WI38 (cell line): ENCODE measurements around the gene HACD1.

Experiments used
- H3K4me3 ChIP-seq: 2 replicates; pipeline ENCODE4 v1.5.1; 2011; ENCODE audit warnings: low read depth, mild to moderate bottlenecking, control low read depth, low read length
- CTCF ChIP-seq: IDR thresholded peaks from 2 replicates; pipeline ENCODE4 v1.5.1; 2012; ENCODE audit warnings: low read depth, mild to moderate bottlenecking, control low read depth, low read length

HACD1 gene

GRCh38 chr10:17616403-17617030, 657 bp downstream of the HACD1 start:
- H3K4me3 ChIP-seq, result peak overlapping the region; percentile 77
- no peak for TF ChIP-seq CTCF

- TF ChIP-seq CTCF, result no peak
- no peak overlapping the region for H3K4me3 ChIP-seq
Observed at GRCh38 chr10:17609523-17610079, 7.6 kb downstream of the HACD1 start.

GRCh38 chr10:17607603-17608332, 9.4 kb downstream of the HACD1 start:
- H3K4me3 ChIP-seq, result no peak overlapping the region

GRCh38 chr10:17607060-17607459, 10.1 kb downstream of the HACD1 start:
- no peak for TF ChIP-seq CTCF
- no peak overlapping the region for H3K4me3 ChIP-seq

More at GRCh38 chr10:17607603-17608332, 9.4 kb downstream of the HACD1 start:
- peak; percentile 49; the same call in 1 of the 2 replicates for TF ChIP-seq CTCF

- no peak for TF ChIP-seq CTCF
- no peak overlapping the region for H3K4me3 ChIP-seq
Observed at GRCh38 chr10:17606547-17607040, 10.6 kb downstream of the HACD1 start.

GRCh38 chr10:17605936-17606335, 11.2 kb downstream of the HACD1 start:
- no peak for TF ChIP-seq CTCF
- no peak overlapping the region for H3K4me3 ChIP-seq

- TF ChIP-seq CTCF, result peak; percentile 29; the same call in 1 of the 2 replicates
- no peak overlapping the region for H3K4me3 ChIP-seq
Observed at GRCh38 chr10:17599089-17599488, 18.1 kb downstream of the HACD1 start.
